Activated naive CD4-positive, alpha-beta T cell (primary cell): Measurements from ENCODE around the gene APOA4.
A peak's percentile ranks its signal among the peaks of the same experiment; 100 is the strongest.

Experiments
- DNase-seq, 4 experiments: peaks; one replicate each; lab custom pipeline; 2025; lab: John Stamatoyannopoulos, UW

The APOA4 gene

GRCh38 chr11:116823031-116823843, at the start of gene APOA4:
Gene APOA4, minus strand, starts transcription at chr11:116823304. Its CDS starts 113 bp downstream, at chr11:116823191.
- no peak for DNase-seq

DNA sequence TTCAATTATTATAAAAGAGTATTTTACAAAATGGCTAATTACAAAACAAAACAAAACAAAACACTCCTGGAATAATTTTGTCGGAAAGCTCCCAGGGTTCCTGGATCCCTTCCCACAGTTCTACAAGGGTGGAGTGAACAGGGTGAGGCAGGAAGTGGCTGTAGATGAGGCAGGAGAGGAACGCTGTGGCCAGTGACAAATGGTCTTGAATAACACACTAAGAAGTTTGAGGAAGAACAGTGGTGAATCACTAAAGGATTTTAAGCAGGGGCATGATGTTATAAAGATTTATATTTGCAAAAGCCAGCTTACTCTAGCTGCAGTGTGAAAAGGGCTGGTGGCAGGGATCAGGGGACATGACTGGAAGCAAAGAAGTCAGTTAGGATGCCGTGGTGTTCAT, 48.1 kb upstream of the APOA4 start:
- no peak for DNase-seq

DNA sequence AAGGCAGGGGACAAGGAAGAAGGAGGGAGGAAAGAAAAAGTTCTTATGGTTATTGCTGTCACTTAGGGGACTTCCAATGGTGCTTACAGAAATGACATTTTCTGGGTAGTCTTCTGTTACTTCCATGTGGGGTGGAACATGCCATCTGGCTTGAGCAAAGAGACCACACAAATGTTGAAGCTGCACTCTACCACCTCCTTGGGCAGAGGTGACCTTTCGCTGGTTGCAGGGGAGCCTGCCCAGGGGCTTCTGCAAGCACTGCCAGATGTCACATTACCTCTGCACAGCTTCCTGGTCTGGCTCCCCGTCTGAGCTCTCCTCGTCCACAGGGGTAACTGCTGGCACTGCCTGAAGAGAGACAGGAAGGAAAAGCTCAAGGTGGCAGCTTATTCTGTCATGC, 47.0 kb upstream of the APOA4 start:
- DNase-seq, result no peak

DNA sequence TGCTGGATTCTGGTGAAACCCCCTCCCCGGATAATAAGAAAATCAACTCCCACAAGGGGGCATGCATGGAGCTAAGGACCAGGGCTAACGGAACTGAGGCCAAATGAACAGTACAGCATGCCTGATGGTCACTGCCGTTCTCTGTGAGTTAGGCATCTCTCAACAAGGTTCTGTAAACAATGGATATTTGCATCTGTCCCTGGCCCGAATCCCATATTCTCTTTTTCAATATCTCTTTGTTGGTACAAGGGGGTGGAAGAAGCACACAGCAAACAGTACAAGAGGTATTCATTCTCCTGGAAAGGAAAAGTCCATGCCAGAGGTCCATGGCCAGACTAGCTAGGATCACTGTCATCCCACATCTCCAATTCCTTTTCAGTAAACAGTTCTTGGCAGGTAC, 46.5 kb upstream of the APOA4 start:
- no peak for DNase-seq

DNA sequence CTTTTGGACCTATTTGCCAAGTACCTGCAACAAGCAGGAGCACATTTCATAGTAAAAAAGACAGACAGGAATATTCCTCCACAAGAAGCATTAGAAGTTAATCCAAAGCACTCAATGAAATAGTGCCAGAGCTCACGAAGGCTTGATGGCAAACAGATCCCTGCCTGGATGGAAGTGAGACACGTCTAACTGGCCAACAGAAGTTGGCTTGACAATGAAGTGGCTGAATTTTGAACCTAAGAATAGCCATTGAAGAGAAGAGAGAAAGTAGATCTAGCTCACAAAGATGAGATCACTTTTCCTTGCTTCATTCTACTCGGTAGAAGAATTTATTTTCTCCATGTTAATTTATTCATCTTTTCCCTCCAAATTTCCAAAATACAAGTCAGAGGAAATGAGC, 45.0 kb upstream of the APOA4 start:
- DNase-seq, result no peak

DNA sequence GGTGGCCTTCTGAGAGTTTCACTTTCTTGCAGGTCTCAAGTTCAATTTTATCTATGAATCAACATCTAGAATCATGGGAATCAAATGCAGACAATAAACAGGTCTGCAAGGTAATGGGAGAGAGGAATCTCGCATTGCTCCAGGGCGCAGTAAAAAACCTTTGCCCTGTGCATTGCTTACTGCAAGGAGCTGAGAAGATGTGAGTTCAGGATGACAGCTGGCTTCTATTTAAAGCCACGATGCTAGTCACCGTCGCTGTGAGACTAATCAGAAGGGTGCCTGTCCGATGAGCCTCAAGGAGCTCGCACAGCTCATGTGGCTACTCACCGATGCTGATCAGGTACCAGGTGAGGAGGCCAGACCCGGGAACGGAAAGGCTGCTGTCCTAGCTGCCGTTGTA, 44.5 kb upstream of the APOA4 start:
- no peak for DNase-seq

DNA sequence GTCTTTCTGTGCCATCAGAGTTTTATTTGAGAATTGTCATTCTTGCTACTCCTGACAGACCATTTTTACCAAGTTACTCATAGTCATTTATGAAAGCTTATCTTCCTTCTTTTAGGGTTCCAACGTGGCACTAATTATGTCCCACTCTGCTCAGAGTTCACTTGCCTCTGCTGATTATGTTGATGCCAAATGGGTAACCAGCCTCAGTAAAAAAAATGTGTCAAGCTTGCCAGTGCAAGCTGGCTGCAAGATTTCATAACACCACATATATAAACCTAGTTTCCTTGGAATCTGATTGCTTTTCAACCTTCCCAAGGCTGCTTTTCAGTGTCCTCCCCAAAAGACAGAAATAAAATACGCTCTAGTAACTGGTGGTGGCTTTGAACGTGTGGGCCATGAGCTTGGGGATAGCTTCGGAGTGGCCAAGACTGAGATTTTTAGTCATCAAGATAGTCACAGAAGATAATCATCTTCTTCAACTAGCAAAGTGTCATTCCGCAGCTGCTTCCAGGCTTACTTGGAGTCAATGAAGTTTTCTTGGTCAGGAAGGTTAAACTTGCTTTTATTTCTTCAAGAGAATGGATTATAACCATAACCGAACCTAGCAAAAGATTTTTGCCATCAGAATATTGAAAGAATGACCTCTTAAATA, 43.8 kb upstream of the APOA4 start:
- no peak for DNase-seq

DNA sequence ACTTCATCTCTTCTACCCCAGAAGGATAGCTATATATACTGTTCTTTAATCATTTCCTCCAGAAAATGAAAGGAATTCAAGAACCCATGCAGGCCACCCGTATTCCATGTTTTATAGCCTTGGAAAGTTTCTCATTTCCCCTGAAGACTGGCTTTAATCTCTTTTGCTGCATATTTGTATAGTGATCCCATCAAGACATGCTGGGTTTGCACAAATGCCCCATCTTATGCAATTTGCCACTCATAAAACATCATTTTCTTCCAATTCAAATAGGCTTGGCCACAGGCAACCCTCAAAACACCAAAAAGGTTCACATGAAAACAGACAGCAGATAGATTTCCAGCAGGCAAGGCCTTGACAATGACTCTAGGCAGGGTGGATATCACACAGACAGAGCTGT, 42.6 kb upstream of the APOA4 start:
- DNase-seq, result no peak

GRCh38 chr11:116864531-116864930, 41.4 kb upstream of the APOA4 start:
- no peak for DNase-seq

- DNase-seq, result no peak
Observed at GRCh38 chr11:116862951-116863350, 39.8 kb upstream of the APOA4 start.

DNA sequence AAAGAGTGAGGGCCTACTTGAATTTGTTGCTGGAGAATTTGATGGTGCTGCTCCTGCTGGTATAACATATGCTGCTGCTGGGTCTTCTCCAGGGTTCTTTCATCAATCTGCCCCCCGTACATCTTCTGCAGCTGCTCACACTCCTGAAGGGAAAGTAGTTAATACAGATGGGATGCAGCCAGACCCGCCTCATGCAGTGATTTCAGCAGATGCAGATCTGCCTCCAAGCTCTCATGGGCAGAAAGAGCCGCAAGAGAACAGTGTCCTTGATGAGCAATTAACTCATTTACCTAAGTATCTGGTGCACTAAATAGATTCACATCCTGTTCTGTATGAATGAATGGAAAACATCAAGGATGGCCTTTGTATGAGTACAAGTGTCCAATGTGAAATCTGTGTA, 39.1 kb upstream of the APOA4 start:
- no peak for DNase-seq

DNA sequence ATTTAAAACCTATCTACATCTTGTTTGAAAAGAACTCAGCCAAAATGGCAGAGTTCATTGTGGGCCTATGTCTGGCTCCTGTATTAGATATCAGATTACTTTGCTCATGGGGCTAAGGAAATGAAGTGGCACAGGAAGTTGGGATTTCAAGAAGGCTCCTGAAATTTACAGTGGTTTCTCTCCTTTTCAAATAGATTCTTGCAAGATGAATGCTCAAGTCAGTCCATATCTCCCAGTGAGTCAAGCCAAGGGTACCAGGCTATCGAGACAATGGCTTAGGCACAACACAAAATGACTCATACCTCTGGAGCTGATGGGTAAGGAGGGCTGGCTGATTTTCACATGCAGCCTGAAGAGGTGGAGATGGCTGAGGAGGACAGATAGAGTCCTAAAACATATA, 38.4 kb upstream of the APOA4 start:
- DNase-seq, result no peak

GRCh38 chr11:116860303-116860702, 37.2 kb upstream of the APOA4 start:
- DNase-seq, result no peak

GRCh38 chr11:116859175-116859574, 36.1 kb upstream of the APOA4 start:
- no peak for DNase-seq

DNA sequence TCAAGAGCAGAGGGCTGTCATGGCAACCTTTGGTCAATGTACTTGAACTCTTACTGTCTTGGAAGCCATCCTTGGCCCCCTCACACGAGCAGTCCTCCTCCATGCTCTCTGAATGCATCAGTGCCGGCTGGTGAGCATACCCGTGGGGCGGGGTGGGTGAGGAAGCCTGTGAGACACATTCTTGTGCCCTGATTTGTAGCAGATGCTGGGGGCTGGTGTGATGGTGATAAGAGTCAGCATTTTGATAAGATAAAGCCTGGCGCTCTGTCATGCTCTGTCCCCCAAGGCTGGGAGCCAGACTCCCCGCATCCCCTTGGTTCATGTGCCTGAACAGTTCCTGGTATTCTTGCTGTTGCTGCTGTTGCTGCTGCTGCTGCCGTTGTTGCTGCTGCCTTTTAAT, 34.8 kb upstream of the APOA4 start:
- no peak for DNase-seq

- DNase-seq, result no peak
Observed at GRCh38 chr11:116857316-116857715, 34.2 kb upstream of the APOA4 start.

GRCh38 chr11:116856423-116856822, 33.3 kb upstream of the APOA4 start:
- DNase-seq, result no peak

- no peak for DNase-seq
Observed at GRCh38 chr11:116855413-116855812, 32.3 kb upstream of the APOA4 start.

GRCh38 chr11:116853461-116854073, 30.5 kb upstream of the APOA4 start:
- DNase-seq, result no peak

DNA sequence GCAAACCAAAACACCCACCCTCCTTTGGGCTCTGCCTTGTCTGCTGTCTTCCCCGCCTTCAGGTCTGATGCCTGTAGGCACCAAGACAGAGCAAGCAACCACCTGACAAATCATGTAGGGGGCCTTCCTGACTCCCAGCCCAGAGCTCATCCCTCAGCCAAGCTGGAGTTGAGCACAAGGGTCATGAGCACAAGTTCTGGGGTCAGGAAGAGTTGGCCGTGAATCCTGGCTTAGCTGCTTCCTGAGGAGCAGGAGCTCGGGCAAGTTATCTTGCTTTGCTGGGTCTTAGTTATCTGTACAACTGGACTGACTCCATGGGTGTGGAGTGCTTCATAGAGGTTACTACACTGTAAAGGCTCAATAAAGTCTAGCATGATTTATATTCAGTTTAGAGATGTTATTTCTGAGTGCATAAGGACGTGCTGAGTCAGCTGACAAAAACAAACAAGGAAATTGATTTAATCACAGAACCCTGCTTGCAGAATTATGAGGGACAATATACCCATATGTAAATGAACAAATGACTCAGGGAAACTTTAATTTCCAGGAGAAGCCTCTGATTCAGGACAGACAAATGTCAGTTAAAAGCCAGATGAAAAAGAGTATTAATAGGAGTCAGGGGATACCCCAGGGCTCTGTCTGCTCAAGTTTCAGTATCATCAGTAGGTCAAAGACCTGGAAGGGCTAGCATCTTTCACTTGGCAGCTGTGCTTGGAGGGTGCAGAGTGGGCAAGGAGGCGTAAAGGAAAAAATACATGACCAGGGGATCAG, 29.3 kb upstream of the APOA4 start:
- no peak for DNase-seq

DNA sequence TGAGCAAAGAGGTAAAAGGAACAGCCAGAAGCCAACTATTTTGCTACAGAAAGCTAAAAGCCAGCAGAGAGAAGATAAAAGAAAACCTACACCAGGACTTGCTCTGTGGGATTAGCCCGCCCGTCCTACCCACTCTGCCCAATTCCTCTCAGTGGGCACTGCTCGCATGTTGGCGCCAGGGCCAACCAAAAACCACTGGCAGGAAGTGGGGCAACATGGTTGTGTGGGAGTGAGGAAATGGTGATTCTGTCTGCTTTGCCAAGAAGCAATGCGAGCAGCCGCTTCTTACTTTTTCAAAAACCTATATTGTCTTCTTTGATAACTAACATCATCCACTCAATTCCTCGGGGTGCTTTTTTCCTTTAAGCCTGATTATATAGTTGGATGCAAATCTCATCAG, 28.5 kb upstream of the APOA4 start:
- DNase-seq, result peak in 1 of 4 experiments; percentile 20

DNA sequence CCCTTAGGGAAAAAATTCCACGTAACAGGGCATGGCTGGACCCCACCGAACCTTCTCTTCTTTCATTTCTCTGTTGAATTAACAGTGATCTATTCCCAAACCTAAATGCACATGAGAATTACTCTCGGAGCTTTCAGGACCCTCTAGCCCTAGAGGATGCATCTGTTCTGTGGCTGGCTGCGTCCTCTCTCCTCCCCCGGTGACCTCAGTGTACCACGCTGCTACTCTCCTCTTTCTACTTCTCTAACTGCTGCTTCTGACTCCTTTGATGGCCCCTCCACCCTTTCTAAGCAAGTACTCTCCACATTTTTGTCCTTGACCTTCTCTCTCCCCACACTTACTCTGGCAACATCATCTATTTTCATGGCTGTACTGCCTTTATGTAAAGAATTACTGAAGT, 26.4 kb upstream of the APOA4 start:
- DNase-seq, result no peak

DNA sequence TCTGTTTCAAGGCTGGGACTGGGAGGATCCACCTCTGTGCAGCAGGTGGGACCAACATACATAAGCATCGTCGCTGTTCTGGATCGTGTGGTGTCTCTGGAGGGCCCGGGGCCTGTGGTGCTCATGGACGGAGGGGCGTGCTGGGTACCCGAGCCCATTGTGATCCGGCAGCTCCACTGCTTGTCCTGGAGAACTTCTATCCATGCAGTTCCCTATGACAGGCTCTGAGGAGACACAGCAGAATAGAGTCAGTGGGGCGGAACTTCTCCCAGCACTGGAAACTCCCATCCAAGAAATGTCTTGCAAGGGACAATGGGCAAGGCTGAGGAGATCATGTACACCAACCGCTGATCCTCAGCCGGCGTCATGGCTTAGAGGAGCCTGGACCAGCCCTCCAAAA, 26.0 kb upstream of the APOA4 start:
- DNase-seq, result no peak
